GM12878 (cell line): Measurements from ENCODE around the gene BTG2. TPM values are rescaled to one million over a fixed set of nuclear protein-coding genes. Genes with fewer than 3 reads are reported as not detected.

Experiments used
- BMI1 ChIP-seq: fragments of 450-650 bp; IDR thresholded peaks from 2 replicates; pipeline ENCODE4 v1.6.1; 2016; ENCODE audit warnings: mild to moderate bottlenecking, moderate library complexity, borderline replicate concordance
- CBFB ChIP-seq: IDR thresholded peaks from 2 replicates; pipeline ENCODE4 v1.6.1; 2016; ENCODE audit warnings: antibody characterized with exemption, low read depth
- E2F4 ChIP-seq: IDR thresholded peaks from 2 replicates; pipeline ENCODE4 v1.6.1; 2012; ENCODE audit warnings: low read depth, low read length, improper control_type of control experiment
- ESRRA ChIP-seq: IDR thresholded peaks from 2 replicates; pipeline ENCODE4 v1.6.1; 2012; ENCODE audit warnings: mild to moderate bottlenecking, low read length, improper control_type of control experiment
- FOS ChIP-seq: IDR thresholded peaks from 3 replicates; pipeline ENCODE4 v1.6.1; 2011; ENCODE audit warnings: borderline replicate concordance; ENCODE audit not compliant: insufficient read length; ENCODE audit errors: extremely low read depth
- HDAC2 ChIP-seq: fragments of 200-600 bp; sonication (generic); IDR thresholded peaks from 2 replicates; pipeline ENCODE4 v1.6.1; 2017
- JUND ChIP-seq: IDR thresholded peaks from 2 replicates; pipeline ENCODE4 v1.6.1; 2012; ENCODE audit warnings: low read depth, mild to moderate bottlenecking, low read length, improper control_type of control experiment, moderate library complexity
- KLF5 ChIP-seq: fragments of 450-650 bp; IDR thresholded peaks from 2 replicates; pipeline ENCODE4 v1.6.1; 2014; ENCODE audit warnings: mild to moderate bottlenecking; ENCODE audit not compliant: partially characterized antibody
- MXI1 ChIP-seq: fragments of 150-350 bp; IDR thresholded peaks from 2 replicates; pipeline ENCODE4 v1.6.1; 2011; ENCODE audit warnings: low read depth, mild to moderate bottlenecking, inconsistent platforms, low read length, improper control_type of control experiment
- NFYB ChIP-seq: IDR thresholded peaks from 2 replicates; pipeline ENCODE4 v1.6.1; 2011; ENCODE audit warnings: low read depth, mild to moderate bottlenecking, low read length, improper control_type of control experiment, moderate library complexity; ENCODE audit not compliant: insufficient read depth
- NR2C2 ChIP-seq: IDR thresholded peaks from 2 replicates; pipeline ENCODE4 v1.6.1; 2011; ENCODE audit warnings: borderline replicate concordance, low read depth; ENCODE audit not compliant: control insufficient read depth, insufficient read length
- PAX8 ChIP-seq: fragments of 450-650 bp; IDR thresholded peaks from 2 replicates; pipeline ENCODE4 v1.6.1; 2017; ENCODE audit warnings: mild to moderate bottlenecking, moderate library complexity
- POLR2AphosphoS2 ChIP-seq: IDR thresholded peaks from 2 replicates; pipeline ENCODE4 v1.6.1; 2011; ENCODE audit warnings: low read depth, mild to moderate bottlenecking, low read length, improper control_type of control experiment, moderate library complexity
- RAD21 ChIP-seq: IDR thresholded peaks from 2 replicates; pipeline ENCODE4 v1.6.1; 2011; ENCODE audit warnings: mild to moderate bottlenecking, low read depth, low read length, moderate library complexity; ENCODE audit not compliant: insufficient read depth
- RAD51 ChIP-seq: fragments of 450-650 bp; IDR thresholded peaks from 2 replicates; pipeline ENCODE4 v1.6.1; 2016; ENCODE audit warnings: moderate library complexity, mild to moderate bottlenecking, inconsistent platforms
- RB1 ChIP-seq: fragments of 450-650 bp; formaldehyde crosslinking; IDR thresholded peaks from 2 replicates; pipeline ENCODE4 v1.6.1; 2017; ENCODE audit warnings: mild to moderate bottlenecking, borderline replicate concordance
- RELB ChIP-seq: fragments of 450-650 bp; IDR thresholded peaks from 2 replicates; pipeline ENCODE4 v1.6.1; 2017; ENCODE audit warnings: low read depth, mild to moderate bottlenecking, moderate library complexity
- ZNF24 ChIP-seq: fragments of 450-650 bp; IDR thresholded peaks from 2 replicates; pipeline ENCODE4 v1.6.1; 2017; ENCODE audit warnings: antibody characterized with exemption, mild to moderate bottlenecking
- ZNF622 ChIP-seq: fragments of 450-650 bp; IDR thresholded peaks from 2 replicates; pipeline ENCODE4 v1.6.1; 2017; ENCODE audit warnings: mild to moderate bottlenecking, inconsistent platforms
- ZSCAN29 ChIP-seq: fragments of 450-650 bp; IDR thresholded peaks from 2 replicates; pipeline ENCODE4 v1.6.1; 2017; ENCODE audit warnings: mild to moderate bottlenecking, moderate library complexity
- polyA plus RNA-seq, 11 experiments: library from polyadenylated mRNA; depleted of rRNA in 4 of 11; unstranded in 6 of 11; stranded (reverse) in 5 of 11; fragments of >200 nt; fragmentation: Nextera tagmentation in 4 of 11; fragmentation: Illumina TruSeq in 1 of 11; extraction: Ambion mirVana in 4 of 11; extraction: Trizol in 1 of 11; gene quantifications; 1 replicate in 1 of 11; 2 replicates in 10 of 11; pipeline versions ENCODE4 v1.2.1 to v1.2.3, GENCODE V29; 2011 to 2016; ENCODE audit warnings: inconsistent platforms in 2 of 11, missing spikeins in 2 of 11, low read depth in 1 of 11
- total RNA-seq, 4 experiments: library from RNA; depleted of rRNA in 3 of 4; stranded (reverse); fragments of >200 nt in 3 of 4; fragmentation: Illumina TruSeq in 1 of 4; extraction: Trizol in 1 of 4; gene quantifications; 2 replicates each; pipeline versions ENCODE4 v1.2.1 to v1.2.3, GENCODE V29; 2013 to 2021
- TF ChIP-seq, protein P1 (sequence below), 3 experiments: IDR thresholded peaks in 2 of 3; conservative IDR thresholded peaks in 1 of 3; 2 replicates each; pipeline ENCODE4 v1.5.1; 2011; ENCODE audit warnings: low read depth in 3 of 3, low read length in 3 of 3, mild to moderate bottlenecking in 3 of 3, control low read depth in 2 of 3, moderate library complexity in 2 of 3, inconsistent platforms in 1 of 3, mixed read lengths in 1 of 3; ENCODE audit not compliant: control insufficient read depth in 2 of 3, insufficient read depth in 1 of 3; ENCODE audit errors: extremely low read depth in 1 of 3
- TF ChIP-seq, protein P2 (sequence below): IDR thresholded peaks from 2 replicates; pipeline ENCODE4 v1.6.1; 2012; ENCODE audit warnings: low read depth, low read length, improper control_type of control experiment
- TF ChIP-seq, protein P3 (sequence below): fragments of 450-650 bp; IDR thresholded peaks from 2 replicates; pipeline ENCODE4 v1.6.1; 2017; ENCODE audit warnings: mild to moderate bottlenecking

BTG2 gene
- total and polyA plus RNA-seq, 10 of the 15 experiments (the other 5 are each of a cell fraction or from before 2014, with no cell fraction given), result 23.3 to 160 (median 98.1) TPM

DNA sequence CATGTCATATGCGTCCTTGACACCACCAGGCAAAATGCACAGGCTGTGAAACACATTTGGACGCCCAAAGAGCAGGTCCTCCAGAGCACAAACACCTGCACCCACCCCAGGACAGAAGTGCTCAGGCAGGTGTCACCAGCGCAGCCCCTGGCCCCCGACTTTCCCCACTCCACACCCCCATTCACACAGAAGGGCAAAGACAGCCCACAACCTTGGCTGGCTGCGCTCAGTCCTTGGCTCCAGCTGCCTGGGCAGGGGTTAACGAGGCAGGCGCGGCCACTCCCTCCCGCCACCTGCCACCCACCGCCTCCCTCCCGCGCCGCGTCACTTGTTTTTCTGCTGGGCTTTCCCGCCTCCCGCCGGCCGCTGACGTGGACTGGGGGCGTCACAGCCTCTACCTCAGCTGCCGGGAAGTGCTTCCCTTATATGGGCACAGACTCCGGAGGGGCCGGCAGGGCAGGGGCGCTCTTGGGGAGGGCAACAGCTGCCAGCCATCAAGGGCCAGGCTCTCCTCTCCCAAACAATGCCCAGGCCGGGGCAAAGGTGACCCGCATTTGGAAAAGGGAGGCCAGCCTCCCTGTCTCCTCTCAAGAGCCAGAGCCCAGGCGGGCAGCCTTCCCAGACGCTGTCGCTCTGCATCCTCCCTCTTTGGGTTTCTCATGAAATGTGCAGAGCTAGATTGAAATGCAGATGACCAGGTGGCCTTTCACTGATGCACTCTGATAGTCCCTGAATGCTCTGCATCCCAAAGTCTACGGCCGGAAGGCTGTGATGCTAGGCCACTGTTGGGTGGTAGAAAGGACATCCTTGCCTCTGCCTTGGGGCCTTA is 14.8 kb upstream of the BTG2 start (continued):
- TF ChIP-seq, protein P1, sequence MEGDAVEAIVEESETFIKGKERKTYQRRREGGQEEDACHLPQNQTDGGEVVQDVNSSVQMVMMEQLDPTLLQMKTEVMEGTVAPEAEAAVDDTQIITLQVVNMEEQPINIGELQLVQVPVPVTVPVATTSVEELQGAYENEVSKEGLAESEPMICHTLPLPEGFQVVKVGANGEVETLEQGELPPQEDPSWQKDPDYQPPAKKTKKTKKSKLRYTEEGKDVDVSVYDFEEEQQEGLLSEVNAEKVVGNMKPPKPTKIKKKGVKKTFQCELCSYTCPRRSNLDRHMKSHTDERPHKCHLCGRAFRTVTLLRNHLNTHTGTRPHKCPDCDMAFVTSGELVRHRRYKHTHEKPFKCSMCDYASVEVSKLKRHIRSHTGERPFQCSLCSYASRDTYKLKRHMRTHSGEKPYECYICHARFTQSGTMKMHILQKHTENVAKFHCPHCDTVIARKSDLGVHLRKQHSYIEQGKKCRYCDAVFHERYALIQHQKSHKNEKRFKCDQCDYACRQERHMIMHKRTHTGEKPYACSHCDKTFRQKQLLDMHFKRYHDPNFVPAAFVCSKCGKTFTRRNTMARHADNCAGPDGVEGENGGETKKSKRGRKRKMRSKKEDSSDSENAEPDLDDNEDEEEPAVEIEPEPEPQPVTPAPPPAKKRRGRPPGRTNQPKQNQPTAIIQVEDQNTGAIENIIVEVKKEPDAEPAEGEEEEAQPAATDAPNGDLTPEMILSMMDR (IDR thresholded peaks at IDR 0.05 in 2 of 3, conservative IDR thresholded peaks at IDR 0.05 in 1 of 3; ENCODE audit: control insufficient read depth in 2 of 3, extremely low read depth in 1 of 3, insufficient read depth in 1 of 3, low read depth in 3 of 3, low read length in 3 of 3), result no peak
- TF ChIP-seq PAX8, result no peak
- no peak for TF ChIP-seq BMI1
- TF ChIP-seq, protein P2, sequence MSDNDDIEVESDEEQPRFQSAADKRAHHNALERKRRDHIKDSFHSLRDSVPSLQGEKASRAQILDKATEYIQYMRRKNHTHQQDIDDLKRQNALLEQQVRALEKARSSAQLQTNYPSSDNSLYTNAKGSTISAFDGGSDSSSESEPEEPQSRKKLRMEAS, result no peak
- TF ChIP-seq KLF5, result no peak
- TF ChIP-seq NR2C2, result no peak
- no peak for TF ChIP-seq NFYB
- TF ChIP-seq HDAC2, result no peak
- TF ChIP-seq RAD51, result no peak
- TF ChIP-seq RAD21, result no peak
- peak; percentile 37; the same call in 1 of the 2 replicates for TF ChIP-seq JUND
- no peak for TF ChIP-seq MXI1
- TF ChIP-seq RELB, result no peak
- TF ChIP-seq ZNF622, result no peak
- TF ChIP-seq ZNF24, result no peak
- TF ChIP-seq FOS, result no peak
- peak; percentile 86 for TF ChIP-seq E2F4
- no peak for TF ChIP-seq ZSCAN29
- TF ChIP-seq POLR2AphosphoS2, result no peak; the same call in 1 of the 2 replicates
- TF ChIP-seq, protein P3, sequence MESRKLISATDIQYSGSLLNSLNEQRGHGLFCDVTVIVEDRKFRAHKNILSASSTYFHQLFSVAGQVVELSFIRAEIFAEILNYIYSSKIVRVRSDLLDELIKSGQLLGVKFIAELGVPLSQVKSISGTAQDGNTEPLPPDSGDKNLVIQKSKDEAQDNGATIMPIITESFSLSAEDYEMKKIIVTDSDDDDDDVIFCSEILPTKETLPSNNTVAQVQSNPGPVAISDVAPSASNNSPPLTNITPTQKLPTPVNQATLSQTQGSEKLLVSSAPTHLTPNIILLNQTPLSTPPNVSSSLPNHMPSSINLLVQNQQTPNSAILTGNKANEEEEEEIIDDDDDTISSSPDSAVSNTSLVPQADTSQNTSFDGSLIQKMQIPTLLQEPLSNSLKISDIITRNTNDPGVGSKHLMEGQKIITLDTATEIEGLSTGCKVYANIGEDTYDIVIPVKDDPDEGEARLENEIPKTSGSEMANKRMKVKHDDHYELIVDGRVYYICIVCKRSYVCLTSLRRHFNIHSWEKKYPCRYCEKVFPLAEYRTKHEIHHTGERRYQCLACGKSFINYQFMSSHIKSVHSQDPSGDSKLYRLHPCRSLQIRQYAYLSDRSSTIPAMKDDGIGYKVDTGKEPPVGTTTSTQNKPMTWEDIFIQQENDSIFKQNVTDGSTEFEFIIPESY, result peak; percentile 89
- peak; percentile 68; the same call in 1 of the 2 replicates for TF ChIP-seq CBFB
- 0 out of 2 replicates have a peak, but pooled peaks have one; percentile 1 for TF ChIP-seq ESRRA
- peak; percentile 88; the same call in 1 of the 2 replicates for TF ChIP-seq RB1
